GM12891 (cell line): ENCODE results near the gene ELF4.
A peak's percentile ranks its signal among the peaks of the same experiment; 100 is the strongest.

Experiments
- DNase-seq: peaks from one replicate; pipeline ENCODE4 v3.0.0; 2011; ENCODE audit warnings: low spot score; ENCODE audit not compliant: insufficient read length
- FAIRE-seq: peaks from 2 replicates; lab custom pipeline; 2011; peaks lifted over from hg19 to GRCh38; lab: Jason Lieb, UNC
- PAX5 ChIP-seq: IDR thresholded peaks from 2 replicates; pipeline ENCODE4 v1.6.1; 2011; ENCODE audit warnings: low read length, moderate library complexity, mild to moderate bottlenecking; ENCODE audit not compliant: insufficient read depth, severe bottlenecking
- POLR2A ChIP-seq: IDR thresholded peaks from 2 replicates; pipeline ENCODE4 v1.6.1; 2011; ENCODE audit warnings: low read depth, low read length, control low read depth
- POLR2AphosphoS5 ChIP-seq: IDR thresholded peaks from 2 replicates; pipeline ENCODE4 v1.6.1; 2011; ENCODE audit warnings: low read depth, low read length, control low read depth
- POU2F2 ChIP-seq: IDR thresholded peaks from 2 replicates; pipeline ENCODE4 v1.6.1; 2011; ENCODE audit warnings: low read depth, mild to moderate bottlenecking, control low read depth, low read length, moderate library complexity
- SPI1 ChIP-seq: IDR thresholded peaks from 2 replicates; pipeline ENCODE4 v1.6.1; 2011; ENCODE audit warnings: low read depth, low read length, control low read depth
- TAF1 ChIP-seq: IDR thresholded peaks from 2 replicates; pipeline ENCODE4 v1.6.1; 2011; ENCODE audit warnings: low read depth, low read length, control low read depth

ELF4 gene

DNA sequence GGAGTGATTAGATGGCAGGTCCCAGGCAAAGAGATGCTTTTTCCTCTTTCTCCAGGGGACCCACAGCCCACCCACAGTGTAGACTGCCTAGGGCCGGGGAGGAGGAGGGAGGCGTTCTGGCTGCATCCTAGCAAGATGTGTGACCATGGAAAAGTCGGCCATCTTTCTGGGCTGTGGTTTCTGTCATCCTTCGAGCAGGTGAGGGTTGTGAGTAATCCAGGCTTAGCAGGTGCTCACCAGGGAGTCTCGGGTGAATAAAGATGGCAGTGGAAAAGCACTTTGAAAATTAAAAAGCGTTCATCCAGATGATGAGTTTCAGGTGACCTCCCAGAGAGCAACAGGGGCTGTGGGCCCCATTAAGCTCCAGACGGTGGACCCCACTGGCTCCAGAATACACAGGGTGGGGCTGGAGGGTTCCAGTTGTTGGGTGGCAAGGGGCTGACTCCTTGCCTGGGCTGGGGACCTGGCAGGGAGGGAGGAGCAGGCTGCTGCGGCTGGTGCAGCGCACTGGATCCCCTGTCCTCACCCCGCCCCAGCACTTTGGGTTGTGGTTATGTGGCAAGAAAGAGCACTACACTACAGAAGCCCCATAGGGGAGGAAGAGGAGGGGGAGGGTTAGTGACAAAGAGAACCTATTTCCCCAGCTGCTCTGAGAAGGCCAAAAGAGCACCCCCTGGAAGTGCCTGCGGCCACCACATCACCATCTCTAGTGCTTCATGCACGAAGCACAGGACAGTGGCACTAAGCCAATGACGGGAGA is 23.7 kb downstream of the ELF4 start:
- peak; percentile 38; the same call in 1 of the 2 replicates for TF ChIP-seq POLR2AphosphoS5
- TF ChIP-seq SPI1 = 0 out of 2 replicates have a peak, but pooled peaks have one; percentile 33
- TF ChIP-seq POLR2A = 0 out of 2 replicates have a peak, but pooled peaks have one; percentile 20
- 0 out of 2 replicates have a peak, but pooled peaks have one; percentile 27 for TF ChIP-seq TAF1
- TF ChIP-seq POU2F2 = no peak
- no peak for TF ChIP-seq PAX5
- FAIRE-seq = peak; percentile 91
- DNase-seq = no peak

DNA sequence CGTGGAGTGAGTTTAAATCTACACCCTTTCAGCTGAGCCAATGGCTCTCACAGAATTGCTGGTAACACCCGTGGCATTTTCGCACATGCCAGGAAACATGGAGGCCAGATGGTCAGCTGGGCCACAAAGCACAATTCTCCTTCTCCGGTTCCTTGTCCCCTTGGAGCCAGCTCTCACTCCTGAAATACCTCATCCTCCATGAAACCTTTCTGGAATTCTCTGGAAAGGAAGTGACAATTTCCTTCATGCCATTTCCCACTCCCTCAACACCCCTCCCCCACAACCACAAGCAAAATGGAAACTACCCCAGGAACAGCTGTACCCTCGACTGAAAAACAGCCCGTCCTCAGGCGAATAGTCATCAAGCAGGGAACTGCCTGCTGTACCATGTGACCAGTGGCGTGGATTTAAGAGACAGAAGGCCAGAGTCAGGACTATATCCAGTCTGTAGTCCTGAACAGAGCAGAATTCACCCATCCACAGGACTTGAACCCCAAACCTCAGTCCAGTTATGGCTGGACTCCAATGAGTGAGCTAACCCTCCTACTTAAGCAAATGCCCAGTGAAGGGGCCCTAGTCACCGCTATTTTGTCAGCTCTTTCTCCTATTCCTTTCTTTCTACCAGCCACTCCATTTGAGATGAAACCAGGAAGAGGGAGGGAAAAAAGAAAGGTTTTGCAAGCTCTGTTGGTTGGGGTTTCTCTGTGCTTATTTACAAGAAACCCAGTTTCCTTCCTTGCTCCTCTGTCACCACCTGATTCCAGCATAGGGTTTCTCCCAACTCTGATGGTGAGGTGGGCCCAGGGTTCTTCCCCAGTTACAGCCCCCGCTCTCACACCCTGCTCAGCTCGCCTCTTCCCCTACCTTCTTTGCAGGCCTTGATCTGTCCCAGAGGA is 24.5 kb downstream of the ELF4 start:
- DNase-seq (no peak), FAIRE-seq (peak; percentile 71)
- TF ChIP-seq POLR2AphosphoS5 = 0 out of 2 replicates have a peak, but pooled peaks have one; percentile 20
- TF ChIP-seq POLR2A = no peak

- DNase-seq (no peak), FAIRE-seq (peak; percentile 89)
- TF ChIP-seq TAF1 = no peak
- peak; percentile 57 for TF ChIP-seq POLR2A
- no peak for TF ChIP-seq POLR2AphosphoS5
- TF ChIP-seq POU2F2 = peak; percentile 97
- TF ChIP-seq PAX5 = no peak
- TF ChIP-seq SPI1 = peak; percentile 79
These were observed 25.6 kb downstream of the ELF4 start for GRCh38 chrX:130084631-130085237.

DNA sequence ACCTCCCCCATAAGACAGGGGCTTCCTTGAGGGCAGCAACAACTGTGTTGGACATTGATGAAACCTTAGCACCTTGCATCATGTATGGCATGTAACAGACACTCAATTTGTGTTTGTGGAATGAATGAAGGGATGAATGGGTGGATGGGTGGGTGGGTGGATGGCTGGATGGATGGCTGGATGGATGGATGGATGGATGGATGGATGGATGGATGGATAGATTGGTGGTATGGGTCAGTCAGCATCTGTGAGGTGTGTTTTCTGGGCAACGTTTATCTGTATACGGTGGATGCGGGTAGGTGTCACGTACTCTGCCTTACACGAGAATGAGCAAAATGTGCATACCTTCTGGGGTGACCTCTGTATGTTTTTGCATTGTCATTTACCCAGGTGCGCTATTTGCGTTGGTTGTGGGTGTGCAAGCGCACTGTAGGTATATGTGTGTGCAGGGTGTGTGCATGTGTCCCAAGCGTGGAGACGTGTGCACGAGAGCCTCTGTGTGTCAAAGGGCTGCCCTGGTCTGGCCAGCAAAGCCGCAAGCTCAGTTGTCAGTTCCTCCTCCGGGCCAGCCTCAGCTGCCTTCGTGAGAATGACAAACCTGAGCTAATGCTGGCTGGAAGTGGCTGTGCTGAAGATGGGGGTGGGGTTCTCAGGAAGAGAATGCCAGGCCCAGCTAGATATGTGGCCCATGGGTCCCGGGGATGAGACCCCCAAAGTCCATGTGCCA is 26.5 kb downstream of the ELF4 start:
- DNase-seq = no peak
- TF ChIP-seq SPI1 = peak; percentile 85
- no peak for TF ChIP-seq TAF1
- no peak for TF ChIP-seq POLR2AphosphoS5
- TF ChIP-seq POU2F2 = 0 out of 2 replicates have a peak, but pooled peaks have one; percentile 29
- no peak for TF ChIP-seq POLR2A
- no peak for TF ChIP-seq PAX5

GRCh38 chrX:130083107-130083490 is 27.2 kb downstream of the ELF4 start:
- TF ChIP-seq SPI1 = no peak
- TF ChIP-seq TAF1 = no peak
- no peak for TF ChIP-seq POLR2A
- no peak for FAIRE-seq
- no peak for DNase-seq

More for the DNA sequence above, 26.5 kb downstream of the ELF4 start:
- peak; percentile 97 for FAIRE-seq

DNA sequence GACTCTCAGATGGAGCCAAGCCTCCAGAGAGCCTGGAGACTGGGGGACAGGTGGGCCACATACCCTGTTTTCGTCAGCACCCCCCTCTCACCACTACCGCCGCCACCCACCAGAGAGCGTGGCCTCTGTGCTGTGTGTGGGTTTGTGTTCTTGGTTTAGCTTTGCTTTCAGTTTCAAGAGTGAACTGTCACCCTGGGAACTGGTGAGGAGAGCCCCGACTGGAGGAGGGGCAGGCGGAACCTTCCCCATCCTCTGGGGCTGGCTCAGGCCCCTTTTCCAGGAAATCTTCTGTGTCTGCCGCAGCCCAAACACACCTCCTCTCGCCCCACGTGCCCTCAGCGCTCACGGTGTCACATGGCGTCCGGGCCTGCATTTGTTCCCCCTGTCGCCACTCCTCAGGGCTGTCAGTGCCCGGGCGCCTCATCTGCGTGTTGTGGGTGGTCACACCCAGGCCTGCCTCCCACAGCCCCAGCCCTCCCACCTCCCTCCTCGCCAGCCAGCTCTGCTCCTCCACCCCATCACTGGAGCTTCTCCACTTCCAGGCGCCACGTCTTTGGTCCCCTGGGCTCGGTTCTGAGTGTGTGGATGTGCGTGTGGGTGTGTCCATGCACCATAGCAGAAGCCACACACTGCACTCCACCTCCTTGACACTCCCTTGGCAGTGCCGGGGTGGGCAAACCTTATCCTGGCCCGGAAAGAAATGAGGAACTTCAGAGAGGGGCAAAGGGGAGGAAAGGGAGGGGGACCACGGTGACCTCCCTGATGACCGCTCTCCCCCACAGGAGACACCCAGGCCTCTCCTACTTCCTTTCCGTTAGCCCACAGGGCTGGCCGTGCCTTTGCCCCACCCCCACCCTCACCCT is 27.8 kb downstream of the ELF4 start:
- TF ChIP-seq TAF1 (no peak), POU2F2 (no peak), PAX5 (no peak), POLR2AphosphoS5 (no peak), SPI1 (no peak), POLR2A (no peak)
- FAIRE-seq = peak; percentile 97
- peak; percentile 35 for DNase-seq

DNA sequence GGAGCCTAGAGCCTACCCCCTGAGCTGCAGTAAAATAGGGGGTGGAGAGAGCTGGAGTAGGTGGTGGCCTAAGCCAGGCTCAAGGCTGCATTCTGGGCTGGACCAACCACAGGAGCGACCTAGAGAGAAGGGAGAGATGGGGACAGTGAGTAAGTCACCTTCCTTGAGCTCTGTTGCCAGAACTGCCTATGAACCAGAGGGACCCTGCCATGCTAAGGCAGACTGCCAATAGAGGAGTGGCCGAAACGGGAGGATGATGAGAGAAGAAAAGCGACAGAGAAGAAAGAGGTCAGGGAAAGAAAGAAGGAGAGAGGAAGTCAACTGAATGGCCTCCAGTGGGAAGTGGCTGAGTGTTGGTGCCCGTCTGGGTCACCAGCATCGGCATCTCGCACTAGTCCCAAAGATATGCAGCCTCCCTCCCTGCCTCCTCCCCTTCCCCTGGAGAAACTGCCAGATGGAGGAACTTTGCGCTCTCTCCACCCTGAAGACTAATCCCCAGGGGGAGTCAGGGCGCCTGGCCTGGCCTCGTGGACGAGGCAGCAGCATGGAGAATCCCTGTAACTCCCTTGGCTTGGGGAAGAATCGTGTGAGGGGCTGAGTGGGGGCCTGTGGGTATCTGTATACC is 28.8 kb downstream of the ELF4 start:
- TF ChIP-seq SPI1 = no peak
- no peak for TF ChIP-seq POLR2AphosphoS5
- no peak for TF ChIP-seq POU2F2
- no peak for TF ChIP-seq TAF1
- TF ChIP-seq PAX5 = no peak
- no peak for TF ChIP-seq POLR2A
- FAIRE-seq (no peak), DNase-seq (no peak)

DNA sequence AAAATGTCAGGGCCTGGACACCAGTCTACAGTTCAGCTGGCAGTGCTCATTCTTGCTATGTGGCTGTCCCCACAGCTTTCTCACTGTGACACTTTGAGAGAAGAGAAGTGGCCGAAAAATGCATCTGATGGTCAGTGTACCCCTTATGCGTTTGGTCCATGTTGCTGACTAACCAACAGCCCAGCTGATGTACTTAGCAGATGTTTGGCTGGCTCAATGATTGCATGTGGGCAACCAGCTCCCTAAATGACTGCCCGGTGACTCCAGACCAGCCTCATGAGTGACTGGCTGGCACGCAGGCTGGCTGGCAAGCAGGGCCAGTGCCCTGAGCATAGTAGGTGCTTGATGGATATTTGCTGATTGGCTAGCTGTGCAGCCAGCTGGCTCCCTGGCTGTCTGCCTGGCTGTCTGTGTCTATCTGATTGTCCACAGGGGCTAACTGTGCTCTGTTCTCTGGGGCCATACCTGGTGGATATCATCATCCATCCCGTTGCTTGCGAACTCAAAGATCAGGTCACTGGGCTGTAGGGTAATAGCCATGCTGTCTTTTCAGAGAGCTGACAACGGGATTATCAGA is 29.4 kb downstream of the ELF4 start:
- TF ChIP-seq POLR2A (no peak), POU2F2 (no peak), POLR2AphosphoS5 (no peak), TAF1 (no peak), SPI1 (no peak), PAX5 (no peak)
- DNase-seq = no peak
- peak; percentile 68 for FAIRE-seq
